Smooth muscle cell (in vitro differentiated cells): ENCODE data around the gene CLMP. TPM values are rescaled to one million over a fixed set of nuclear protein-coding genes. Genes with fewer than 3 reads are reported as not detected.

Experiments
- DNase-seq: peaks from one replicate; lab custom pipeline; 2025; ENCODE audit not compliant: unreplicated experiment; lab: John Stamatoyannopoulos, UW
- H2AFZ ChIP-seq: fragments of 200-600 bp; sonication (generic); 2 replicates; pipeline ENCODE4 v1.6.0; 2016; ENCODE audit warnings: antibody characterized with exemption, low read depth, mild to moderate bottlenecking
- H3F3A ChIP-seq: fragments of 200-600 bp; sonication (generic); 2 replicates; pipeline ENCODE4 v1.6.0; 2017; ENCODE audit warnings: antibody characterized with exemption, low read depth
- H3K27ac ChIP-seq: fragments of 200-600 bp; sonication (generic); 2 replicates; pipeline ENCODE4 v1.5.1; 2016; ENCODE audit warnings: low read depth, mild to moderate bottlenecking
- H3K27me3 ChIP-seq: fragments of 200-600 bp; sonication (generic); 2 replicates; pipeline ENCODE4 v1.6.1; 2016; ENCODE audit warnings: low read depth, mild to moderate bottlenecking
- H3K36me3 ChIP-seq: fragments of 200-600 bp; sonication (generic); 2 replicates; pipeline ENCODE4 v1.5.1; 2016; ENCODE audit warnings: low read depth
- H3K4me1 ChIP-seq: fragments of 200-600 bp; sonication (generic); 2 replicates; pipeline ENCODE4 v1.5.1; 2016; ENCODE audit warnings: low read depth
- H3K4me2 ChIP-seq: fragments of 200-600 bp; sonication (generic); 2 replicates; pipeline ENCODE4 v1.6.0; 2016; ENCODE audit warnings: mild to moderate bottlenecking
- H3K4me3 ChIP-seq: fragments of 200-600 bp; sonication (generic); 2 replicates; pipeline ENCODE4 v1.5.1; 2016; ENCODE audit warnings: mild to moderate bottlenecking
- H3K79me2 ChIP-seq: fragments of 200-600 bp; sonication (generic); 2 replicates; pipeline ENCODE4 v1.6.0; 2016; ENCODE audit warnings: low read depth, mild to moderate bottlenecking
- H3K9ac ChIP-seq: fragments of 200-600 bp; sonication (generic); 2 replicates; pipeline ENCODE4 v1.6.0; 2016; ENCODE audit warnings: low read depth
- H3K9me3 ChIP-seq: fragments of 200-600 bp; sonication (generic); replicated peaks from 2 replicates; pipeline ENCODE4 v1.5.1; 2016; ENCODE audit warnings: low read depth
- H4K20me1 ChIP-seq: fragments of 200-600 bp; sonication (generic); 2 replicates; pipeline ENCODE4 v1.6.0; 2016; ENCODE audit warnings: low read depth
- WGBS: methylation state at CpG from one replicate; pipeline ENCODE4 v1.1.7; 2016; ENCODE audit warnings: low lambda C conversion rate; 5-methylcytosine and 5-hydroxymethylcytosine counted together
- polyA plus RNA-seq: library from polyadenylated mRNA; unstranded; fragments of >200 nt; fragmentation: Nextera tagmentation; extraction: Ambion mirVana; gene quantifications from 2 replicates; pipeline ENCODE4 v1.2.1, GENCODE V29; 2016
- total RNA-seq: library from RNA; depleted of rRNA; stranded (reverse); fragments of >200 nt; gene quantifications from 2 replicates; pipeline ENCODE4 v1.2.3, GENCODE V29; 2014
- TF ChIP-seq, protein P1 (sequence below): fragments of 200-600 bp; sonication (generic); IDR thresholded peaks from 2 replicates; pipeline ENCODE4 v1.5.1; 2017; ENCODE audit warnings: borderline replicate concordance, mild to moderate bottlenecking, antibody characterized with exemption; ENCODE audit not compliant: insufficient read depth, poor library complexity, severe bottlenecking

CLMP gene
- total and polyA plus RNA-seq, 2 experiments from 2014 or later: 74.0 to 176 TPM

DNA sequence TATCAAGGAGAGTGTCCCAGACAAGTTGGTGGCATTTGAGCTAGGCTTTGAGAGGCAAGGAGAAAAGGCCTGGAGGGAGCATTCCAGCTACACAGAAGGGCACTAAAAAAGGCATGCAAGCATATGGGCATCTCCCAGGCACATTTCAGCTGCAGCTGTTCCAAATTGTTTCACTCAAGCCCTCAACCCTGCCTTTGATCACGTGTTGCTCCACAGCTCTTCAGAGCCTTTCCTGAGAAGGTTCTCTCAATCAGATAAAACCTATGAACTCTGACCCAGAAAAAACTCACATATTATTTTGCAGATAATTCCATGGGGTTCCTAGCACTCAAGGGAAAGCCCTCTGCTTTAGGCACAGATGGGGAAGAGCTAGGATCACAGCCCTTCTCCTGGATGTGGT lies 108.7 kb downstream of the CLMP start:
- Histone ChIP-seq H3F3A (no peaks in the 10 kb centered on the region), H3K27ac (no peak overlapping the region), H3K9ac (no peak overlapping the region), H2AFZ (no peak overlapping the region), H3K4me2 (no peak overlapping the region), H3K27me3 (no peaks in the 10 kb centered on the region), H4K20me1 (peaks cover 55% of the 10 kb centered on the region), H3K79me2 (no peaks in the 10 kb centered on the region), H3K4me1 (no peaks in the 10 kb centered on the region), H3K36me3 (peaks cover 18% of the 10 kb centered on the region), H3K4me3 (no peak overlapping the region), H3K9me3 (no peaks in the 10 kb centered on the region)
- 65% methylated on average over 1 of the region's 1 CpG for WGBS
- TF ChIP-seq, protein P1, sequence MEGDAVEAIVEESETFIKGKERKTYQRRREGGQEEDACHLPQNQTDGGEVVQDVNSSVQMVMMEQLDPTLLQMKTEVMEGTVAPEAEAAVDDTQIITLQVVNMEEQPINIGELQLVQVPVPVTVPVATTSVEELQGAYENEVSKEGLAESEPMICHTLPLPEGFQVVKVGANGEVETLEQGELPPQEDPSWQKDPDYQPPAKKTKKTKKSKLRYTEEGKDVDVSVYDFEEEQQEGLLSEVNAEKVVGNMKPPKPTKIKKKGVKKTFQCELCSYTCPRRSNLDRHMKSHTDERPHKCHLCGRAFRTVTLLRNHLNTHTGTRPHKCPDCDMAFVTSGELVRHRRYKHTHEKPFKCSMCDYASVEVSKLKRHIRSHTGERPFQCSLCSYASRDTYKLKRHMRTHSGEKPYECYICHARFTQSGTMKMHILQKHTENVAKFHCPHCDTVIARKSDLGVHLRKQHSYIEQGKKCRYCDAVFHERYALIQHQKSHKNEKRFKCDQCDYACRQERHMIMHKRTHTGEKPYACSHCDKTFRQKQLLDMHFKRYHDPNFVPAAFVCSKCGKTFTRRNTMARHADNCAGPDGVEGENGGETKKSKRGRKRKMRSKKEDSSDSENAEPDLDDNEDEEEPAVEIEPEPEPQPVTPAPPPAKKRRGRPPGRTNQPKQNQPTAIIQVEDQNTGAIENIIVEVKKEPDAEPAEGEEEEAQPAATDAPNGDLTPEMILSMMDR: no peak
- no peak for DNase-seq

DNA sequence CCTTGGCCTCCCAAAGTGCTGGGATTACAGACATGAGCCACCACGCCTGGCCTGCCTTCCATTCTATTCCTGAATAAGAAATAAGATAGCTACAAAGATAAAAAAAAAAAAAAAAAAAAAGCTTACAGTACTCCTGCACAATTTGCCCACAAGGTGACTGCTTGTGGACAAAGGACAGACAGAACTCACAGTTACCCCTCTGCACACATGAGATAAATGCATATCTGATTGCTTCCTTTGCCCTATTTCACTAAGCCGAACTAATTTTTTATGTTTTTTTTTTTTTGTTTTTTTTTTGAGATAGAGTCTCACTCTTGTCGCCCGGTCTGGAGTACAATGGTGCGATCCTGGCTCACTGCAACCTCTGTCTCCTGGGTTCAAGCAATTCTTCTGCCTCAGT lies 109.6 kb downstream of the CLMP start:
- H4K20me1 ChIP-seq: peaks cover 53% of the 10 kb centered on the region
- H3K9ac ChIP-seq: no peak overlapping the region
- DNase-seq: no peak
- H3K9me3 ChIP-seq: no peaks in the 10 kb centered on the region
- no peaks in the 10 kb centered on the region for H3K27me3 ChIP-seq
- peaks cover 18% of the 10 kb centered on the region for H3K36me3 ChIP-seq
- no peak overlapping the region for H2AFZ ChIP-seq
- no peaks in the 10 kb centered on the region for H3F3A ChIP-seq
- H3K4me1 ChIP-seq: no peaks in the 10 kb centered on the region
- no peak overlapping the region for H3K27ac ChIP-seq
- no peak overlapping the region for H3K4me2 ChIP-seq
- TF ChIP-seq, protein P1: no peak
- no peaks in the 10 kb centered on the region for H3K79me2 ChIP-seq
- 95% methylated on average over 5 of the region's 5 CpGs for WGBS
- no peak overlapping the region for H3K4me3 ChIP-seq

DNA sequence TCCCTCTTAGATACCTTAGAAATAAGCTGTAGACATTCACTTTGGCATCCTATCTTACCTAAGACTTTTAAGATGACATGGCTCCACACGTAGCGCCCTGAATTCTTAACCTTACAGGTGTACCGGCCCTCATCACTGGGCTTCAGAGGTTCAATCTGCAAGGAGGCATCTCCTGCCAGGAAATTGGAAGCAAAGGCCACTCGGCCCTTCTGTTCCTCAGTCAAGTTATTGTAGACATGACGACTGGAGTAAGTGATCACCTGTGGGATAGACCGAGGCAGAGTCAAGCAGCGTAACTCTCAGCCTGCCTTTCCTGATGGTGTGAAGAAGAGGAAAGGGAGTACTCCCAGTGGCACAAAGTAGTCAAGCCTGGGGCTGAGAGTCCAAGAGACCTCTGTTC lies 110.6 kb downstream of the CLMP start:
- H3K79me2 ChIP-seq: no peaks in the 10 kb centered on the region

DNA sequence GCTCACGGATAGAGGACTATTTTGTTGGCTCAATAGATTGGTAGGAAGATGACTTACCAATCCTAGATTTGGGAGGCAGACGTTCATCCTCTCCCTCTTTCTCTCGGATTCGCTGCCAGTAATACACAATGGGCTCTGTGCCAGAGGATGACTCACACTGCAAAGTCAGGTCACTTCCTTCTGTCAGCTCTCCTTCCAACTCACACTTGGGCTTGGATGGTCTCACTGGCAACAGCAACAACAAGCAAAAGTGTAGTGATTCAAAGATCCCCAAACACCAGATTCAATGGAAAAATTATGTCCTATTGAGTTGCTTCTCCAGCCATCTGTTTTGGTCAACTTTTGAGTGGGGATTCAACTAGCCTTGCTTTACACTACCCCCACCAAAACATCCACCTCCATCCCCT lies 111.4 kb downstream of the CLMP start:
- Histone ChIP-seq H3K9me3 (no peaks in the 10 kb centered on the region), H4K20me1 (peaks cover 47% of the 10 kb centered on the region), H3K79me2 (no peaks in the 10 kb centered on the region), H3K4me2 (no peak overlapping the region), H3K27me3 (no peaks in the 10 kb centered on the region), H3K36me3 (peaks cover 18% of the 10 kb centered on the region), H3K4me3 (no peak overlapping the region), H3F3A (no peaks in the 10 kb centered on the region), H3K4me1 (no peaks in the 10 kb centered on the region), H2AFZ (no peak overlapping the region), H3K27ac (peak overlapping the region; percentile 80), H3K9ac (no peak overlapping the region)
- WGBS: 21% methylated on average over 4 of the region's 4 CpGs
- peak; percentile 13 for DNase-seq
- TF ChIP-seq, protein P1: no peak

More for the DNA sequence above, 110.6 kb downstream of the CLMP start:
- Histone ChIP-seq H3K27ac (peak overlapping the region; percentile 80), H3K4me1 (no peaks in the 10 kb centered on the region), H3K9ac (no peak overlapping the region), H3K4me3 (no peak overlapping the region), H2AFZ (no peak overlapping the region), H3K4me2 (no peak overlapping the region), H3F3A (no peaks in the 10 kb centered on the region), H3K36me3 (peaks cover 18% of the 10 kb centered on the region), H4K20me1 (peaks cover 44% of the 10 kb centered on the region), H3K9me3 (no peaks in the 10 kb centered on the region), H3K27me3 (no peaks in the 10 kb centered on the region)
- TF ChIP-seq, protein P1: no peak
- no peak for DNase-seq
- WGBS: 98% methylated on average over 7 of the region's 7 CpGs
